Measurements from ENCODE around the gene TSPAN14. TPM values are rescaled to one million over a fixed set of nuclear protein-coding genes. Genes with fewer than 3 reads are reported as not detected.

TSPAN14 gene
- polyA plus RNA-seq, 1 donor (not counting 4 experiments of a cell fraction or from before 2014, with no cell fraction given): 71.1 TPM

GRCh38 chr10:80489371-80490112 is 35.4 kb downstream of the TSPAN14 start:
- DNase-seq (ENCODE audit: low read depth, low spot score): no peak
- Histone ChIP-seq H3K4me2 (ENCODE audit: control insufficient read depth, extremely low read depth, insufficient read depth, low read depth, low read length) (no peak overlapping the region), H3K9me3 (ENCODE audit: control insufficient read depth, low read depth, low read length) (no peaks in the 10 kb centered on the region), H4K20me1 (ENCODE audit: control insufficient read depth, extremely low read depth, insufficient read depth, low read length) (peaks cover 31% of the 10 kb centered on the region), H3K4me3 (ENCODE audit: control insufficient read depth in 2 of 3, extremely low read depth in 1 of 3, insufficient read depth in 2 of 3, low read depth in 1 of 3, low read length in 3 of 3) (no peak overlapping the region), H3K9me1 (ENCODE audit: control insufficient read depth, extremely low read depth, insufficient read depth, low read length) (peaks cover 14% of the 10 kb centered on the region), H2AFZ (ENCODE audit: control insufficient read depth, low read length) (no peak overlapping the region), H3K4me1 (ENCODE audit: control insufficient read depth, extremely low read depth, insufficient read depth, low read length) (peaks cover 55% of the 10 kb centered on the region), H3K27me3 (ENCODE audit: control insufficient read depth, extremely low read depth, insufficient read depth, low read length) (no peaks in the 10 kb centered on the region), H3K79me2 (ENCODE audit: control insufficient read depth, insufficient read depth, low read length) (peaks cover 97% of the 10 kb centered on the region), H3K9ac (ENCODE audit: control insufficient read depth, extremely low read depth, insufficient read depth, low read length) (no peak overlapping the region), H3K27ac (ENCODE audit: control insufficient read depth, insufficient read depth, low read length) (no peak overlapping the region), H3K36me3 (ENCODE audit: control insufficient read depth in 2 of 2, extremely low read depth in 1 of 2, insufficient read depth in 2 of 2, low read length in 2 of 2) (peaks cover 29 to 50% of the 10 kb centered on the region in 2 experiments)
- FAIRE-seq: no peak
- TF ChIP-seq EZH2 (IDR thresholded peaks at IDR 0.05; ENCODE audit: low read length): no peak
- no peak for TF ChIP-seq CTCF (optimal IDR thresholded peaks at IDR 0.05 in 1 of 3, IDR thresholded peaks at IDR 0.05 in 1 of 3, conservative IDR thresholded peaks at IDR 0.05 in 1 of 3; ENCODE audit: extremely low read depth in 1 of 3, insufficient read depth in 2 of 3, low read length in 3 of 3)
- dilution Hi-C loops (cut with MboI; ENCODE audit: extremely low pct_ligation_motif_present, low sequenced_read_pairs): no loop called here

DNA sequence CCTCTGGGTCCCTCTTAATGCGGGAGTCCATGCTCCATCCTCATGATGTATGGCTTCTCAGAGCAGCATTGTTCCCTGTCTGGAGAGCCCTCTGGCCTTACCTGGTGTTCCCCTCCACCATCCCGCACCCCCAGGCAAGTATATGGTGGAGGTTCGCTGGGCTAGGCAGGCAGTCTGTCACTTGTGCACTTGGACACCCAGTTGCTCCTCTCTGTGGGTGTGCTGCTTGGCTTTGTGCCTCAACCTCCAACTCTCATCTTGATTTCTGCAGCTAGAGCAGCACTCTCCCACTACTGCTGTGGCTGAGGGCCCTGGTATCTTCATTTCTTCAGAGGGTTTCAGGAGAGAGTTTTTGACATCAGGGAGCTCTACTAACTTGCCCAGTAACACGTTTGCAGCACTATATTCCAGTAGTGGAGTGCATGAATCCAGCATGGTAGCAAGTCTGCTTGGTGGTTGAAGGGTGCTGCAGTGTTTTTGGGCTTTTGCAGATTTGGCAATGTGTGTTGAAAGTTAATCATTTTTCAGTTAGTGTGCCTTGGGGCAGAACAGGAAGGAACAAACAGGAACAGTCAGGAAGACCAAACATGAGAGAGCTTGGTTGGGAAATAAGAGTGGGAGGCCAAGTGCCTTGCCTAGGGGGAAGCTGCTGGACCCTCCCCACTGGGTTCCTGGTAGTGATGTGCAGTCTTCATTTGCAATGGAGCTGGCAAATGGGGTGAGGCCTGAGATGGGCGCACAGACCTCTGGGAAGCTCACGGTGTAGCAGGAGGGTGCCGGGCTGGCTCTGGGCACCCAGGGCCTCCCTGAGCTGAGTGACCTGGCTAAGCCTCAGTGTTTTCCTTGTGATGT is 37.4 kb downstream of the TSPAN14 start:
- H3K4me1 ChIP-seq (ENCODE audit: control insufficient read depth, extremely low read depth, insufficient read depth, low read length): peaks cover 55% of the 10 kb centered on the region
- peaks cover 27 to 45% of the 10 kb centered on the region in 2 experiments for H3K36me3 ChIP-seq (ENCODE audit: control insufficient read depth in 2 of 2, extremely low read depth in 1 of 2, insufficient read depth in 2 of 2, low read length in 2 of 2)
- H3K79me2 ChIP-seq (ENCODE audit: control insufficient read depth, insufficient read depth, low read length): peaks cover 97% of the 10 kb centered on the region
- H3K4me3 ChIP-seq (ENCODE audit: control insufficient read depth in 2 of 3, extremely low read depth in 1 of 3, insufficient read depth in 2 of 3, low read depth in 1 of 3, low read length in 3 of 3): no peak overlapping the region
- no peak overlapping the region for H2AFZ ChIP-seq (ENCODE audit: control insufficient read depth, low read length)
- no peaks in the 10 kb centered on the region for H3K27me3 ChIP-seq (ENCODE audit: control insufficient read depth, extremely low read depth, insufficient read depth, low read length)
- H3K9ac ChIP-seq (ENCODE audit: control insufficient read depth, extremely low read depth, insufficient read depth, low read length): no peak overlapping the region
- peaks cover 4% of the 10 kb centered on the region for H3K9me1 ChIP-seq (ENCODE audit: control insufficient read depth, extremely low read depth, insufficient read depth, low read length)
- no peak for FAIRE-seq
- DNase-seq (ENCODE audit: low read depth, low spot score): no peak
- dilution Hi-C loops (cut with MboI; ENCODE audit: extremely low pct_ligation_motif_present, low sequenced_read_pairs): no loop called here
- H3K9me3 ChIP-seq (ENCODE audit: control insufficient read depth, low read depth, low read length): no peaks in the 10 kb centered on the region
- no peak overlapping the region for H3K4me2 ChIP-seq (ENCODE audit: control insufficient read depth, extremely low read depth, insufficient read depth, low read depth, low read length)
- H3K27ac ChIP-seq (ENCODE audit: control insufficient read depth, insufficient read depth, low read length): no peak overlapping the region
- H4K20me1 ChIP-seq (ENCODE audit: control insufficient read depth, extremely low read depth, insufficient read depth, low read length): peaks cover 21% of the 10 kb centered on the region
- TF ChIP-seq CTCF (optimal IDR thresholded peaks at IDR 0.05 in 1 of 3, IDR thresholded peaks at IDR 0.05 in 1 of 3, conservative IDR thresholded peaks at IDR 0.05 in 1 of 3; ENCODE audit: extremely low read depth in 1 of 3, insufficient read depth in 2 of 3, low read length in 3 of 3) (no peak), EZH2 (IDR thresholded peaks at IDR 0.05; ENCODE audit: low read length) (no peak)
